HG02852 (cell line): ENCODE results near the gene AK5.
A peak's percentile ranks its signal among the peaks of the same experiment; 100 is the strongest.

Source experiments
- ATAC-seq: cut with Tn5 transposase; IDR thresholded peaks from one replicate; pipeline ENCODE4 v1.9.1; 2021; ENCODE audit warnings: mild to moderate bottlenecking, moderate library complexity; ENCODE audit not compliant: unreplicated experiment

The AK5 gene

GRCh38 chr1:77281491-77282186 lies at the start of gene AK5:
AK5 (plus strand) TSS chr1:77282019; CDS start chr1:77282314, 295 bp downstream.
- peak; percentile 65 for ATAC-seq

GRCh38 chr1:77232829-77233228 lies 49.0 kb upstream of the AK5 start:
- no peak for ATAC-seq

- no peak for ATAC-seq
These were observed 47.7 kb upstream of the AK5 start for GRCh38 chr1:77234096-77234495.

GRCh38 chr1:77234943-77235342 lies 46.9 kb upstream of the AK5 start:
- ATAC-seq, result no peak

GRCh38 chr1:77238462-77238861 lies 43.4 kb upstream of the AK5 start:
- no peak for ATAC-seq

GRCh38 chr1:77239311-77239710 lies 42.5 kb upstream of the AK5 start:
- no peak for ATAC-seq

GRCh38 chr1:77245830-77246229 lies 36.0 kb upstream of the AK5 start:
- ATAC-seq, result no peak

- ATAC-seq, result no peak
These were observed 31.7 kb upstream of the AK5 start for GRCh38 chr1:77250126-77250525.

GRCh38 chr1:77253211-77253610 lies 28.6 kb upstream of the AK5 start:
- no peak for ATAC-seq

- ATAC-seq, result no peak
These were observed 18.1 kb upstream of the AK5 start for GRCh38 chr1:77263708-77264107.

- ATAC-seq, result no peak
These were observed 16.6 kb upstream of the AK5 start for GRCh38 chr1:77265180-77265579.

GRCh38 chr1:77267035-77267434 lies 14.8 kb upstream of the AK5 start:
- no peak for ATAC-seq

GRCh38 chr1:77271852-77272580 lies 9.8 kb upstream of the AK5 start:
- no peak for ATAC-seq

- no peak for ATAC-seq
These were observed 7.9 kb upstream of the AK5 start for GRCh38 chr1:77273891-77274290.

- no peak for ATAC-seq
These were observed 6.6 kb upstream of the AK5 start for GRCh38 chr1:77275194-77275593.

GRCh38 chr1:77276941-77277340 lies 4.9 kb upstream of the AK5 start:
- no peak for ATAC-seq

- ATAC-seq, result no peak
These were observed 1.9 kb upstream of the AK5 start for GRCh38 chr1:77279929-77280328.

- ATAC-seq, result no peak
These were observed 857 bp upstream of the AK5 start for GRCh38 chr1:77280962-77281361.

GRCh38 chr1:77282187-77282865 lies 507 bp downstream of the AK5 start:
- peak; percentile 35 for ATAC-seq

GRCh38 chr1:77282866-77283539 lies 1.2 kb downstream of the AK5 start:
- no peak for ATAC-seq

GRCh38 chr1:77283701-77284425 lies 2.0 kb downstream of the AK5 start:
- no peak for ATAC-seq
